HepG2 (cell line): ENCODE measurements around the gene TDRD10. TPM values are rescaled to one million over a fixed set of nuclear protein-coding genes. Genes with fewer than 3 reads are reported as not detected.
A peak's percentile ranks its signal among the peaks of the same experiment; 100 is the strongest.

Experiments
- FOXA3 ChIP-seq: IDR thresholded peaks from 2 replicates; pipeline ENCODE4 v1.6.1; 2016; ENCODE audit warnings: missing genetic modification reagents, missing compliant biosample characterization
- HOXA3 ChIP-seq: sonication (generic); formaldehyde crosslinking; IDR thresholded peaks from 2 replicates; pipeline ENCODE4 v1.5.0; 2020; ENCODE audit warnings: missing genetic modification reagents
- JUND ChIP-seq: sonication (generic); formaldehyde crosslinking; IDR thresholded peaks from 2 replicates; pipeline ENCODE4 v1.8.0; 2022; ENCODE audit warnings: mild to moderate bottlenecking, missing genetic modification reagents
- NCOR1 ChIP-seq: fragments of 200-600 bp; sonication (generic); IDR thresholded peaks from 2 replicates; pipeline ENCODE4 v1.7.0; 2017; ENCODE audit warnings: antibody characterized with exemption, low read length, borderline replicate concordance
- RARA ChIP-seq: IDR thresholded peaks from 2 replicates; pipeline ENCODE4 v1.6.1; 2016; ENCODE audit warnings: missing genetic modification reagents, missing compliant biosample characterization
- RXRA ChIP-seq: sonication (generic); formaldehyde crosslinking; IDR thresholded peaks from 2 replicates; pipeline ENCODE4 v1.5.1; 2020; ENCODE audit warnings: missing genetic modification reagents
- TCF7 ChIP-seq: sonication (generic); IDR thresholded peaks from 2 replicates; pipeline ENCODE4 v1.6.1; 2016; ENCODE audit warnings: antibody characterized with exemption, low read depth
- ZNF180 ChIP-seq: sonication (generic); formaldehyde crosslinking; IDR thresholded peaks from 2 replicates; pipeline ENCODE4 v1.4.0; 2020; ENCODE audit warnings: low read depth, missing genetic modification reagents, borderline replicate concordance
- ZNF432 ChIP-seq: sonication (generic); formaldehyde crosslinking; IDR thresholded peaks from 2 replicates; pipeline ENCODE4 v1.5.0; 2020; ENCODE audit warnings: missing genetic modification reagents, mild to moderate bottlenecking, borderline replicate concordance
- polyA plus RNA-seq, 8 experiments: library from polyadenylated mRNA; depleted of rRNA in 3 of 8; stranded (reverse) in 7 of 8; unstranded in 1 of 8; fragments of >200 nt; fragmentation: Illumina TruSeq in 4 of 8; extraction: Trizol in 4 of 8; gene quantifications; 2 replicates each; pipeline versions ENCODE4 v1.2.1 to v1.2.3, GENCODE V29; 2011 to 2016; ENCODE audit warnings: low read depth in 4 of 8, missing spikeins in 1 of 8, mixed read lengths in 1 of 8; ENCODE audit not compliant: insufficient read depth in 1 of 8
- total RNA-seq, 5 experiments: library from RNA; depleted of rRNA; stranded (reverse); fragments of >200 nt; fragmentation: Illumina TruSeq; extraction: Trizol; gene quantifications; 2 replicates each; pipeline ENCODE4 v1.2.3, GENCODE V29; 2016; ENCODE audit warnings: low read depth in 1 of 5
- TF ChIP-seq, protein P1 (sequence below): sonication (generic); formaldehyde crosslinking; IDR thresholded peaks from 2 replicates; pipeline ENCODE4 v1.9.0; 2021; ENCODE audit warnings: missing genetic modification reagents, mild to moderate bottlenecking, borderline replicate concordance
- TF ChIP-seq, protein P2 (sequence below): sonication (generic); formaldehyde crosslinking; IDR thresholded peaks from 2 replicates; pipeline ENCODE4 v1.5.1; 2020; ENCODE audit warnings: missing genetic modification reagents, mild to moderate bottlenecking, borderline replicate concordance
- TF ChIP-seq, protein P3 (sequence below): sonication (generic); formaldehyde crosslinking; IDR thresholded peaks from 2 replicates; pipeline ENCODE4 v1.8.1; 2023; ENCODE audit warnings: missing genetic modification reagents, inconsistent platforms, borderline replicate concordance
- TF ChIP-seq, protein P4 (sequence below): sonication (generic); formaldehyde crosslinking; IDR thresholded peaks from 2 replicates; pipeline ENCODE4 v1.4.0; 2020; ENCODE audit warnings: missing genetic modification reagents, borderline replicate concordance
- TF ChIP-seq, protein P5 (sequence below): sonication (generic); formaldehyde crosslinking; IDR thresholded peaks from 2 replicates; pipeline ENCODE4 v1.5.0; 2020; ENCODE audit warnings: mild to moderate bottlenecking, missing genetic modification reagents, borderline replicate concordance
- TF ChIP-seq, protein P6 (sequence below): sonication (generic); formaldehyde crosslinking; IDR thresholded peaks from 2 replicates; pipeline ENCODE4 v1.5.0; 2020; ENCODE audit warnings: missing genetic modification reagents, mild to moderate bottlenecking, borderline replicate concordance

The TDRD10 gene
- total and polyA plus RNA-seq, 2 of the 13 experiments (the other 11 are each of a cell fraction or from before 2014, with no cell fraction given) = not detected

DNA sequence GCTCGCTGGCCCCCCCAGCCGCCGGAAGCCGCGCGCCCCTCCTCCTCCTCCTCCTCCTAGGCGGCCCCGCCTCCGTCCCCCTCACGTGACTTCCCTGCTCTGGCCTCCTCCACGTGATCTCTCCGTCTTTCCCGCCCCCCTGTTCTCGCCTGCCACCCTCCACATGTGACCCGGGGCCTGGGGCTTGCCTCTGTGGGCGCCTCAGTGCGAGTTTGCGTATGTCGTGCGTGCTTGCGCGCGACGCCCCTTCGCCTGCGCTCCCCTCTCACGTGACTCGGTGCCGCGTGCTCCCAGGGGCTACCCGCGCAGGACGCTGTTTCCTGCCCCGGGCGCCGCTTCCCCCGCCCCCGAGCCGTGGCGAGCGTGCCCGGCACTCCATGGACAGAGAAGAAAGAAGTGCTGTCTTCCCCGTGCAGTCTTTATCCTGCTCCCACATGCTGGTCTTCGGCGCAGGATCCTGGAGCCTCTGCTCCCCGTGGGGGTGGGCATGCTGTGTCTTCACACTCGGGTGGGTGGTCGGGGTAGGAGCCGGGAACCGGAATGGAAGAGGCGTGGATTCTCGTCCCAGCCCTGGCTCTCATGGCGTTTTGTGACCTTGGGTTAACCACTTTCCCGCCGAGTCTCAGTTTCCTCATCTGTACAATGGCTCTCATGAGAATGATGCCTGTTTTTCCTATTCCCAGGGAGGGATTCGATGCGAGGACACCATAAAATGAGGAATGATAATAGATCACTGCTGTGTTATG lies 56.9 kb downstream of the TDRD10 start (continued):
- TF ChIP-seq, protein P1, sequence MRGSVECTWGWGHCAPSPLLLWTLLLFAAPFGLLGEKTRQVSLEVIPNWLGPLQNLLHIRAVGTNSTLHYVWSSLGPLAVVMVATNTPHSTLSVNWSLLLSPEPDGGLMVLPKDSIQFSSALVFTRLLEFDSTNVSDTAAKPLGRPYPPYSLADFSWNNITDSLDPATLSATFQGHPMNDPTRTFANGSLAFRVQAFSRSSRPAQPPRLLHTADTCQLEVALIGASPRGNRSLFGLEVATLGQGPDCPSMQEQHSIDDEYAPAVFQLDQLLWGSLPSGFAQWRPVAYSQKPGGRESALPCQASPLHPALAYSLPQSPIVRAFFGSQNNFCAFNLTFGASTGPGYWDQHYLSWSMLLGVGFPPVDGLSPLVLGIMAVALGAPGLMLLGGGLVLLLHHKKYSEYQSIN (CRISPR knock-in tag) = no peak
- TF ChIP-seq NCOR1 = no peak; the same call in 1 of the 2 replicates
- TF ChIP-seq, protein P2, sequence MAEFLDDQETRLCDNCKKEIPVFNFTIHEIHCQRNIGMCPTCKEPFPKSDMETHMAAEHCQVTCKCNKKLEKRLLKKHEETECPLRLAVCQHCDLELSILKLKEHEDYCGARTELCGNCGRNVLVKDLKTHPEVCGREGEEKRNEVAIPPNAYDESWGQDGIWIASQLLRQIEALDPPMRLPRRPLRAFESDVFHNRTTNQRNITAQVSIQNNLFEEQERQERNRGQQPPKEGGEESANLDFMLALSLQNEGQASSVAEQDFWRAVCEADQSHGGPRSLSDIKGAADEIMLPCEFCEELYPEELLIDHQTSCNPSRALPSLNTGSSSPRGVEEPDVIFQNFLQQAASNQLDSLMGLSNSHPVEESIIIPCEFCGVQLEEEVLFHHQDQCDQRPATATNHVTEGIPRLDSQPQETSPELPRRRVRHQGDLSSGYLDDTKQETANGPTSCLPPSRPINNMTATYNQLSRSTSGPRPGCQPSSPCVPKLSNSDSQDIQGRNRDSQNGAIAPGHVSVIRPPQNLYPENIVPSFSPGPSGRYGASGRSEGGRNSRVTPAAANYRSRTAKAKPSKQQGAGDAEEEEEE (CRISPR knock-in tag) = no peak
- TF ChIP-seq, protein P3, sequence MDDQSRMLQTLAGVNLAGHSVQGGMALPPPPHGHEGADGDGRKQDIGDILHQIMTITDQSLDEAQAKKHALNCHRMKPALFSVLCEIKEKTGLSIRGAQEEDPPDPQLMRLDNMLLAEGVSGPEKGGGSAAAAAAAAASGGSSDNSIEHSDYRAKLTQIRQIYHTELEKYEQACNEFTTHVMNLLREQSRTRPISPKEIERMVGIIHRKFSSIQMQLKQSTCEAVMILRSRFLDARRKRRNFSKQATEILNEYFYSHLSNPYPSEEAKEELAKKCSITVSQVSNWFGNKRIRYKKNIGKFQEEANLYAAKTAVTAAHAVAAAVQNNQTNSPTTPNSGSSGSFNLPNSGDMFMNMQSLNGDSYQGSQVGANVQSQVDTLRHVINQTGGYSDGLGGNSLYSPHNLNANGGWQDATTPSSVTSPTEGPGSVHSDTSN (CRISPR knock-in tag) = peak; percentile 71; the same call in 1 of the 2 replicates
- TF ChIP-seq TCF7 = no peak
- peak; percentile 51; the same call in 1 of the 2 replicates for TF ChIP-seq FOXA3
- TF ChIP-seq RARA (CRISPR knock-in tag) = peak; percentile 65
- TF ChIP-seq JUND (CRISPR knock-in tag) = peak; percentile 85
- peak; percentile 95 for TF ChIP-seq HOXA3 (CRISPR knock-in tag)
- TF ChIP-seq RXRA (CRISPR knock-in tag) = peak; percentile 84
- TF ChIP-seq, protein P4, sequence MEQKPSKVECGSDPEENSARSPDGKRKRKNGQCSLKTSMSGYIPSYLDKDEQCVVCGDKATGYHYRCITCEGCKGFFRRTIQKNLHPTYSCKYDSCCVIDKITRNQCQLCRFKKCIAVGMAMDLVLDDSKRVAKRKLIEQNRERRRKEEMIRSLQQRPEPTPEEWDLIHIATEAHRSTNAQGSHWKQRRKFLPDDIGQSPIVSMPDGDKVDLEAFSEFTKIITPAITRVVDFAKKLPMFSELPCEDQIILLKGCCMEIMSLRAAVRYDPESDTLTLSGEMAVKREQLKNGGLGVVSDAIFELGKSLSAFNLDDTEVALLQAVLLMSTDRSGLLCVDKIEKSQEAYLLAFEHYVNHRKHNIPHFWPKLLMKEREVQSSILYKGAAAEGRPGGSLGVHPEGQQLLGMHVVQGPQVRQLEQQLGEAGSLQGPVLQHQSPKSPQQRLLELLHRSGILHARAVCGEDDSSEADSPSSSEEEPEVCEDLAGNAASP (CRISPR knock-in tag) = peak; percentile 78; the same call in 1 of the 2 replicates
- TF ChIP-seq, protein P5, sequence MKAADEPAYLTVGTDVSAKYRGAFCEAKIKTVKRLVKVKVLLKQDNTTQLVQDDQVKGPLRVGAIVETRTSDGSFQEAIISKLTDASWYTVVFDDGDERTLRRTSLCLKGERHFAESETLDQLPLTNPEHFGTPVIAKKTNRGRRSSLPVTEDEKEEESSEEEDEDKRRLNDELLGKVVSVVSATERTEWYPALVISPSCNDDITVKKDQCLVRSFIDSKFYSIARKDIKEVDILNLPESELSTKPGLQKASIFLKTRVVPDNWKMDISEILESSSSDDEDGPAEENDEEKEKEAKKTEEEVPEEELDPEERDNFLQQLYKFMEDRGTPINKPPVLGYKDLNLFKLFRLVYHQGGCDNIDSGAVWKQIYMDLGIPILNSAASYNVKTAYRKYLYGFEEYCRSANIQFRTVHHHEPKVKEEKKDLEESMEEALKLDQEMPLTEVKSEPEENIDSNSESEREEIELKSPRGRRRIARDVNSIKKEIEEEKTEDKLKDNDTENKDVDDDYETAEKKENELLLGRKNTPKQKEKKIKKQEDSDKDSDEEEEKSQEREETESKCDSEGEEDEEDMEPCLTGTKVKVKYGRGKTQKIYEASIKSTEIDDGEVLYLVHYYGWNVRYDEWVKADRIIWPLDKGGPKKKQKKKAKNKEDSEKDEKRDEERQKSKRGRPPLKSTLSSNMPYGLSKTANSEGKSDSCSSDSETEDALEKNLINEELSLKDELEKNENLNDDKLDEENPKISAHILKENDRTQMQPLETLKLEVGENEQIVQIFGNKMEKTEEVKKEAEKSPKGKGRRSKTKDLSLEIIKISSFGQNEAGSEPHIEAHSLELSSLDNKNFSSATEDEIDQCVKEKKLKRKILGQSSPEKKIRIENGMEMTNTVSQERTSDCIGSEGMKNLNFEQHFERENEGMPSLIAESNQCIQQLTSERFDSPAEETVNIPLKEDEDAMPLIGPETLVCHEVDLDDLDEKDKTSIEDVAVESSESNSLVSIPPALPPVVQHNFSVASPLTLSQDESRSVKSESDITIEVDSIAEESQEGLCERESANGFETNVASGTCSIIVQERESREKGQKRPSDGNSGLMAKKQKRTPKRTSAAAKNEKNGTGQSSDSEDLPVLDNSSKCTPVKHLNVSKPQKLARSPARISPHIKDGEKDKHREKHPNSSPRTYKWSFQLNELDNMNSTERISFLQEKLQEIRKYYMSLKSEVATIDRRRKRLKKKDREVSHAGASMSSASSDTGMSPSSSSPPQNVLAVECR (CRISPR knock-in tag) = peak; percentile 92; the same call in 1 of the 2 replicates
- no peak for TF ChIP-seq ZNF432 (CRISPR knock-in tag)
- TF ChIP-seq, protein P6, sequence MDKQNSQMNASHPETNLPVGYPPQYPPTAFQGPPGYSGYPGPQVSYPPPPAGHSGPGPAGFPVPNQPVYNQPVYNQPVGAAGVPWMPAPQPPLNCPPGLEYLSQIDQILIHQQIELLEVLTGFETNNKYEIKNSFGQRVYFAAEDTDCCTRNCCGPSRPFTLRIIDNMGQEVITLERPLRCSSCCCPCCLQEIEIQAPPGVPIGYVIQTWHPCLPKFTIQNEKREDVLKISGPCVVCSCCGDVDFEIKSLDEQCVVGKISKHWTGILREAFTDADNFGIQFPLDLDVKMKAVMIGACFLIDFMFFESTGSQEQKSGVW (CRISPR knock-in tag) = no peak
- no peak; the same call in 1 of the 2 replicates for TF ChIP-seq ZNF180 (CRISPR knock-in tag)
